A549 (cell line): ENCODE data around the gene TRIM43.

Source experiments
- CTCF ChIP-seq: fragments of >200 bp; sonication (Bioruptor Twin); formaldehyde crosslinking; IDR thresholded peaks from 3 replicates; pipeline ENCODE4 v1.5.1; 2016
- E2F6 ChIP-seq: IDR thresholded peaks from 2 replicates; pipeline ENCODE4 v1.6.1; 2012; ENCODE audit warnings: low read depth, borderline replicate concordance
- RCOR1 ChIP-seq: fragments of 150-350 bp; IDR thresholded peaks from 2 replicates; pipeline ENCODE4 v1.6.1; 2014; ENCODE audit warnings: antibody characterized with exemption, low read length, low read depth
- SMC3 ChIP-seq: fragments of >200 bp; sonication (Bioruptor Twin); formaldehyde crosslinking; IDR thresholded peaks from 3 replicates; pipeline ENCODE4 v1.6.1; 2018; ENCODE audit warnings: inconsistent platforms

GRCh38 chr2:95575857-95576256 lies 15.9 kb upstream of the TRIM43 start:
- no peak for TF ChIP-seq RCOR1
- TF ChIP-seq E2F6: no peak
- no peak for TF ChIP-seq CTCF
- no peak for TF ChIP-seq SMC3
